ENCODE data around the gene KRT15.

DNA sequence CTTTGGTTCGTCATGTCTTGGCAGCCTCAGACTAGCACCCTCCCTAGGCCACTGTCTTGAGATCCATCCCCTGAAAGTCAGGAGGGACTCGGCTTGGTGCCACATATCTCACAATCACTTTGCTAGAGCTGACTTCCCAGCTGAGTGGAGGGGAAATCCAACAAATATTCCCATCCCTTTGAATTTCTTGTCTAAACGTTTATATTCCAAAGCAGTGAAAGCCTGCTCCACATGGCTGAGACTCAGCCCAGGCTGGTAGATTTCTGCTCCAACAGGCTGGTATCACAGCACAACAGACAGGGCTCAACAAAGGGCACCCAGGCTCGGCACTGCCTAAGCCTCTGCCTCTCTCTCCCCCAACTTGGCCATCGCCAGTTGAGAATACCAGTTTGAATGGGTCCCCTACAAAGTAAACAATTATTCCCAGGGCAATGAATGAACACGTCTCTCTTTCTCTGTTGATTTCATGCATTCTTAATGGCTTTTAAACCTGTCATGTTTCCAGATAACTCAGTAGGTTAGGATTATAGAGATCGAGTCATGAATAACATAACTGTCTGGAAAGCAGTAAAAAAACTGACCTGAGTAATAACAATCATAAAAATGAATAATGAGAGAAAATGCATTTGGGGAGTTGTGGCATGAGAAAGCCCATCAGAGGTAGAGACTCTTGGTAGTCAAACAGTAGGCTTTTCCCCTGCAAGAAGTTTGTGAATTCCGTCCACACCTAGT, 14.3 kb downstream of the KRT15 start:
- TF ChIP-seq CTCF (IDR thresholded peaks at IDR 0.05; ENCODE audit: control extremely low read depth in 1 of 3, insufficient read depth in 1 of 3, low read depth in 1 of 3, low read length in 3 of 3), result no peak
- TF ChIP-seq SIN3A (conservative IDR thresholded peaks at IDR 0.05 in 1 of 2, IDR thresholded peaks at IDR 0.05 in 1 of 2; ENCODE audit: low read depth in 1 of 2, low read length in 2 of 2), result no peak
- TF ChIP-seq RBBP5 (IDR thresholded peaks at IDR 0.05; ENCODE audit: borderline replicate concordance, low read depth, low read length), result no peak
- TF ChIP-seq KDM5A (IDR thresholded peaks at IDR 0.05; ENCODE audit: low read length), result no peak
- no peak for TF ChIP-seq CHD1 (IDR thresholded peaks at IDR 0.05; ENCODE audit: low read depth, low read length)
- no peak for TF ChIP-seq EP300 (IDR thresholded peaks at IDR 0.05; ENCODE audit: borderline replicate concordance in 1 of 2, low read depth in 2 of 2, low read length in 2 of 2)
- TF ChIP-seq RXRA (IDR thresholded peaks at IDR 0.05; ENCODE audit: insufficient read depth, low read depth, low read length), result no peak
- no peak for TF ChIP-seq EZH2 (IDR thresholded peaks at IDR 0.05; ENCODE audit: low read depth, low read length, severe bottlenecking)
- no peak for TF ChIP-seq RFX5 (IDR thresholded peaks at IDR 0.05; ENCODE audit: borderline replicate concordance, low read depth, low read length)
